ENCODE results near the gene RGS19.

Gene RGS19

DNA sequence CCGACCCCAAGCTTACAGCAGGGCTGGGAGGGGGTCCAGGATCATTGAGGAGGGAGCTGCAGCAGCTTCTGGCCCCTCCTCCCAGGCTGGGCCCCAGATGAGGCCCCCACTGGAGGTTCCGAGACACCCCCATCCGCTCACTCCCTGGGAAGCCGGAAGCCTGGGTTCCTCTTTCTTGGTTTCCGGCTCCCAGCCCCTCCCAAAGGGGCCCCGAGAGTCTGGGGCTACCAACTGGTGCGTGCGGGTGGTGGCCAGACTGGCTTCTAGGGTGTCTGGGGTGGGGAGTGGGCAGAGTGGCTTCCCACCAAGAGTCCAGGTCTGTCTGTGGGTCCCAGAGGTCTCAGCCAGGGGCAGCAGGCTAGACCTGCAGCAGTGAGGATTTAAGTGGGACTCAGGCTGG, 2.2 kb downstream of the RGS19 start:
- peak; percentile 33 for DNase-seq (ENCODE audit: low spot score)

- DNase-seq (ENCODE audit: low spot score): no peak
Measured at GRCh38 chr20:64076061-64076997, 3.0 kb downstream of the RGS19 start.

DNA sequence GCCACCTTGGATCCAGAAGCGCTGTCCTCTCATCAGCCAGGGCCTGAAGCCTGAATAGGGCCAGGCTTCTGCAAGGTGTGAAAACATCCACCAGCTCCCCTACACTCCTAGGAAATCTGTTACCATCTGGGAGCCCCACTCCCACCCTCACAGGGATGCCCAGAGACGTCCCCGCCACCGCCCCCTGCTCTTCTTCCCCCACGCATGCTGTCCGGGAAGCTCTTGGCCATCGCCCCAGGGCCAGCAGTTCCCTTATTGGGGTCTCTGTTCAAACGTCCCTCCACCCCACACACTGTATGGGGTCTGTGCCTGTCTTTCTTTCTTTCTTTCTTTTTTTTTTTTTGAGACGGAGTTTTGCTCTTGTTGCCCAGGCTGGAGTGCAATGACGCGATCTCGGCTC, 3.8 kb downstream of the RGS19 start:
- no peak for DNase-seq (ENCODE audit: low spot score)

DNA sequence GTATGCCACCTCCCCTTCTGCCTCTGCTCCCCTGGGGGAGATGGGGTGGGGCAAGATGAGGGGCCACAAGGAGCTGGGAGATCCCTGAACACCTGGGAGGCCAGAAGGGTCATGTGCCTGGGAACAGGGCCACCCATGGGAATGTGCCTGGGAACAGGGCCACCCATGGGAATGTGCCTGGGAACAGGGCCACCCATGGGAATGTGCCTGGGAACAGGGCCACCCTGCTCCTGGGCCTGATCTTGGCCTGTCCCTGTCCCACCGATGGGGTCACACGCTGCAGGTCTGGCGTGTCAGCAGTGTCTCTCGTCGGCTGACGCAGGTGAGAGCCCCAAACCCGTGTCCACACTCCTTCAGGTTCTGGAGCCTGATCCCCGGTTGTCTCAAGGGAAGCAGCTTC, 4.4 kb downstream of the RGS19 start:
- DNase-seq (ENCODE audit: low spot score): no peak

DNA sequence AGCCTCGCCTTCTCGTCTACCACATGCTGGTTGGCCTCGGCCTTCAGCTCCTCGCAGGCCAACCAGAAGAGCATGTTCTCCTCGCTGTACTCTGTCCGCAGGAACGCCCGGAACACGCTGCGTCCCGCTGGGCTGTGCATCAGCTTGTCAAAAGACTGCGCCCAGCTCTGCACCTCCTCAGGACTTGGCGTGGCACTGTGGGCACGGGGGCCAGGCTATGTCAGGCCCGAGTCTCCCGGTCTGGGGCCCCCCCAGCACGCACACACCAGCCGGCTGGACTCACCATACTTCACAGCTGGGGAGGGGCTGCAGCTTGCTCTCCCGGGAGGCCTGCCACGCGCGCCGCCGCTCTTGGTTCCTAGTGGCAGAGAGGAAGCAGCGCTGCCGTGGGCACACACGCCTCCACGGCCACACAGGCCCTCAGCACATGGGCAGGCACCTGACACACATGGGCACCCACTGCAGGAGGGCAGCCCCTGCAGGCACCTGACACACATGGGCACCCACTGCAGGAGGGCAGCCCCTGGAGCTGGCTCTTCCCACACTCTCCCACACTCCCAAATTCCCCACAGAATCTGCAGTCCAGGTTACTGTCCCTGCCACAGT, 5.0 kb downstream of the RGS19 start:
- DNase-seq (ENCODE audit: low spot score): no peak

DNA sequence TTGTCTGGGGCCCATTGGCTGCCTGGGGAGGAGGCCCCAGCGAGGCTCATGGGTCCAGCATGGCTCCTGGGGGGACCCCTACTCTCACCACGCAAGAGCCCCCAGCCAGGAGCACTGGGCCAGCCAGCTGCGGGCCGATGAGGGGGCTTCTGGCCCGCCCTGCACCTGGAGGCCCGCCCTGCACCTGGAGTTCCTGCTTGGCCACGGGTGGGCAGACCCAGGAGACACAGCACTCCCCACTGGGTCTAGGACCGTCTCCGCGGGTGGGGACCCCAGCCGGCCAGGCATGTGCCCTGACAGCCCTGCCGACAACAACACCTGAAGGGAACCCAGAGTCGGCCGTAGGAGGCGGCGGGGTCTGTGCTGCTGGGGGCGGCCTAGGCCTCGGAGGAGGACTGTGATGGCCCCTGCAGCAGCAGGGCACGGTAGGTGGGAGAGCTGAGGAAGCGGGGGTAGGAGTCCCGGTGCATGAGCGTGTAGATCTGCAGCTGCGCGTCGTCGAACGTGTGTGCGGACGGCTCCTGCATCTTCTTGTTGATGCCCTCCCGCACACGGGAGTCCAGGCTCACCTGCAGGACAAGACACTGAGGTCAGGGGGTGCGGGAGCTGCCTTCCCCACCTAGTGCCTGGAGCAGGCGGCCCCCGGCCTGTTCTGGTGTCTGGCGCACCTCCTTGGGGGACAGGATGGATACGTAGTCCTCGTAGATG, 5.7 kb downstream of the RGS19 start:
- DNase-seq (ENCODE audit: low spot score): no peak

- no peak for DNase-seq (ENCODE audit: low spot score)
Measured at GRCh38 chr20:64072498-64073063, 6.7 kb downstream of the RGS19 start.

DNA sequence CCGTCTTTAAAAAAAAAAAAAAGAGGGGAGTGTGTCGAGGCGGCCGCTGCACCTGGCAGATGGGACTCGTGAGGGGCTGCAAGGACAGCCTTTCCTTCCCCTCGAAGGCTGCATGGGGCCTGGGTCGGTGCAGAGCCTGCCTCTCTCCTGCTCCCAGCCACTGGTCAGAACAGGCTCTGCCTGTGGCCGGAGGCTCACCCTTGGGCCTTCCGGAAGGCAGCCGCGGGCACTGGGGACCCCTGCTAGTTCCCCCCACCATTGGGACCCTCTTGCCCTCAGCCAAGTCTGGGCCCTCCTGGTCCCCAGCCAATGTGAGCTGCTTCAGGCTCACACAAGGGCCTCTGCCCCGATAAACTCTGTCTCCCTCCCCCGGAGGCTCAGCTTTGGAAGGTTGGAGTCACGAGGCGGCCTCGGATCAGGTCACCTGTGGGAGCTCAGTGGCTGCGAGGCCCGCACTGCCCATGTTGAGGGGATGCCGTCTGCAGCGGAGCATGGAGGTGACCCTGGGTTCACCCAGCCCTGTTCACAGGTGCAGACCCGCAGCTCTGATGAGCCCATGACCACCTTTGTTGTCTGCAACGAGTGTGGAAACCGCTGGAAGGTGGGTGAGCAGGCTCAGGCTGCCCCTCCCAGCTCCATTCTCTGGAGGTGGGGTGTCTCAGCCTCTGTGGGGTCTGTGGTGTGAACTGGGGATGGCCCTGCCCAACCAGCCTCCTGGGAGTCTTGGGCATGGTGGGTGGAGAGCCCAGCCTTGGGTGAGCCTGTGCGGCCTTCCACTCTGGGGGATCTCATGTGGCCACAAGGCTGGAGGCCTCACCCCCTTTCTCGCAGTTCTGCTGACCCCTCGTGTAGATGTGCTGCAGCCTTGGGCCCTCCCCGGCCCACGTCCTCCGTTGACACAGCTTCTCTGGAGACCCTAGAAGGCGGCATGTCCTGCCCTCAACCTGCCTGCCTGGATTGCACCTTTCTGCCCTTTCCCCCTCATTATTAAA, 7.7 kb downstream of the RGS19 start:
- no peak for DNase-seq (ENCODE audit: low spot score)

DNA sequence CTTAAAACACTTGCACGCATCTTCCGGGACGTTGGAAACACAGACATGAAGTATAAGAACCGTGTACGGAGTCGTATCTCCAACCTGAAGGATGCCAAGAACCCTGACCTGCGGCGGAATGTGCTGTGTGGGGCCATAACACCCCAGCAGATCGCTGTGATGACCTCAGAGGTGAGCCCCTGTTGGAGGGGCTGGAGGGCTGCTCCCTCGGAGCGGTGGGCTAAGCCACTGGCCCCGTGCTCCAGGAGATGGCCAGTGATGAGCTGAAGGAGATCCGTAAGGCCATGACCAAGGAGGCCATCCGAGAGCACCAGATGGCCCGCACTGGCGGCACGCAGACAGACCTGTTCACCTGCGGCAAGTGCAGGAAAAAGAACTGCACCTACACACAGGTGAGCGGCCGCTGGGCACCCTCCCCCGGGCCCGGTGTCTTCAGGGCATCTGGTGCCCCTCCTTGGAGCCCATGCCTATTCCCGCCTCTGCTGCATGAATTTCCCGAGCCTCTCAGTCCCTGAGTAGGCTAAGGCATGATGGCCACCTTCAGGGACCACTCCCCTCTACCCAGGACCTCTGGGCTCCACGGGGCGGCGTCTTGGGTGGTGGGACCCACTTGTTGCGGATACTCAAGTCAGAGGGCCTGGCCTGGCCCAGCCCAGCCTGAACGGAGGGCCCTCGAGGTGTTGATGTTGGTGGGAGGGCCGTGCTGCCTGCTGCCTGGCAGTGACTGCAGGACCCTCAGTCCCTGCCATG, 8.9 kb downstream of the RGS19 start:
- no peak for DNase-seq (ENCODE audit: low spot score)

DNA sequence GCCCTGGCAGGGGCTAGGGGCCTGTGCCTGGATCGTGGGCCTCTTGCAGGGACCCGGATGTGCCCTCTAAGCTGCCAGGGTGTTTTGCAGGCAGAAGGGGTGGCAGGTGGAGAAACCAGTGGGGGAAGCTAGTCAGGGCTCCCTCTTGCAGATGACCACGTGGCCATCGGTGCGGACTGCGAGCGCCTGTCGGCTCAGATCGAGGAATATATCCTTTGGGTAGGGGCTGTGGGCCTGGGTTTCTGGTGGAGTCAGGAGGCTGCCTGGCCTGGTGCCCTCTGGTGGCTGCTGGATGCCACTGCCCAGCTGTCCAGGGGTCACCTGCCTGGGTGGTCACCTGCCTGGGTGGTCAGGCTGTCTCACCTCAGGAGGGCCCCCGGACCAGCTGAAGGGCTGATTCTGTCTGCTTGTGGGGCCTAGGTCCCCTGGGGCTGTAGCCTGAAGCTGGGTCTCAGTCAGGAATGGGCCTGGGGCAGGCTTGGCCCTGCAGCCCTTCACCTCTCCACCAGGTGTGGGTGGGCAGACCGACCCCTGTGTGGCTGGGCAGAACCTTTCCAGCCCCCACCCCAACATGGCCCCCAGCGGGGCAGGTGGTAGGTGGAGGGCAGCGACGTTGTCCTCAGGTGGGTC, 9.6 kb downstream of the RGS19 start:
- DNase-seq (ENCODE audit: low spot score): no peak

DNA sequence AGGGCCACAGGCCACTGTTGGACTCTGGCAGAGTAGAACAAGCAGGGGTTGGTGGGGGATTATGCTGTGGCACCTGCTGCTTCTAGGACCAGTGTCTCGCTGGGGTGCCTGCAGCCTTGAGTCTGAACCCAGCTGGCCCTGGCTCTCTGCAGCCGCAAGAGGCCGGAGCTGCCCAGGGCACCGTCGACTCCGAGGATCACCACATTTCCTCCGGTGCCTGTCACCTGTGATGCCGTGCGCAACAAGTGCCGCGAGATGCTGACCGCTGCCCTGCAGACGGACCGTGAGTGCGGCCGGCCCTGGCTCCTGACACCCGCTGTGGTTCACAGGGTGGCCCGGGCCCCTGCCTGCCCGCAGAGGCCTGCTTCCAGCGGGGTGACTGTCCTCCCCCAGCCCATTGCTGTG, 10.1 kb downstream of the RGS19 start:
- no peak for DNase-seq (ENCODE audit: low spot score)

DNA sequence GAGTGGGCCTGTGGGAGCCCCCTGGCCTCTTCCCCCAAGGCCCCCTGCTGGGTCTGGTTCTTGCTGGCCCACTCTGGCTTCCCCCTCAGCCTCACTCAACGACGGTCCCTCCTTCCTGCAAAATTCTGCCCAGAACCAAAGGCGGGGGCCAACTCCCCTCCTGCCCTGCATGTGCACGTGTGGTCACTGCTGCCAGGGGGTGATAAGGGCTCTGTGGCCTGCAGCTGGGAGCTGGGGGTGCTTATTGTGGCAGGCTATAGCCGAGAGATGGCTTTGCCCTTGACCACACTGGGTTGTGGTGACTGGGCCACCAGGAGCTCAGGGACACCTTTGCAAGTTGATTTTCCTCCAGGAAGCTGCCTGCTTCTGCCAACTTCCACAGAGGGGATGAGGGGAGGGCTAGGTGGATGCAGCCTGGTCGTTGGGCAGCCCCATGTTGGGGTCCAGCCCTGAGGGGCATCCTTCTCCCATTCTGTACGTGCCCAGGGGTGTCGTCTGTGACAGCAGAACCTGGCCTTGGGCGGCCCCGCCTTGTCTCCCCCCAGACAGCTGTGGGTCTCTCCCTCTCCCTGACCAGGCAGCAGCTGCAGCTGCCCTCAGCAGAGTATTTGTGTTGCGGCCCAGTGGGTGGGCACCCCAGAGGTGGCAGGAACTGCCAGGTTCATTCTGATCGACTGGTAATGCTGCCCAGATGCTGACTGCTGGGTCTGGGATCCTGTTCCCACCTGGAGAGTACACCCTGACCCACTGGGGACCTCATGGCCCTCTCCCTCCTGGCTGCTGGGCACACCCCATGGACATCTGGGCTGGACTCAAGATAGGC, 10.7 kb downstream of the RGS19 start:
- DNase-seq (ENCODE audit: low spot score): no peak

- DNase-seq (ENCODE audit: low spot score): no peak
Measured at GRCh38 chr20:64067733-64068307, 11.5 kb downstream of the RGS19 start.

GRCh38 chr20:64067005-64067632, 12.2 kb downstream of the RGS19 start:
- DNase-seq (ENCODE audit: low spot score): no peak

DNA sequence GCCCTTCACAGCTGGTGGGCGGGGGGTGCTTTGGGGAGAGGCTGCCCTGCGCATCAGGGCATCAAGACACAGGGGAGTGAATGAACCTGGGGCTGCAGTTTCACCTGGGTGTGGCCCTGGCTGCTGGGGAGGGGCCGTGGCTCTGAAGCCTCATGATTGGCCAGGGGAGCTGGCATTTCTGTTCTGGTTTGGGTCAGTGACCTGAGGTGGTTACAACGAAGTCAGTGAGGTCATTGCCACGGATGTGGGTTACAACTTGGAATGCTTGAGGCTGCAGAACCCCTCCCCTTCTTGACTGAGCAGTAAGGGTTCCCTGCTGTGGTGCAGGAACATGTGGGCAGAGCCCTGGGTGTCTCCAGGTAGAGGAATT, 13.4 kb downstream of the RGS19 start:
- no peak for DNase-seq (ENCODE audit: low spot score)

GRCh38 chr20:64065062-64065973, 14.0 kb downstream of the RGS19 start:
- no peak for DNase-seq (ENCODE audit: low spot score)

DNA sequence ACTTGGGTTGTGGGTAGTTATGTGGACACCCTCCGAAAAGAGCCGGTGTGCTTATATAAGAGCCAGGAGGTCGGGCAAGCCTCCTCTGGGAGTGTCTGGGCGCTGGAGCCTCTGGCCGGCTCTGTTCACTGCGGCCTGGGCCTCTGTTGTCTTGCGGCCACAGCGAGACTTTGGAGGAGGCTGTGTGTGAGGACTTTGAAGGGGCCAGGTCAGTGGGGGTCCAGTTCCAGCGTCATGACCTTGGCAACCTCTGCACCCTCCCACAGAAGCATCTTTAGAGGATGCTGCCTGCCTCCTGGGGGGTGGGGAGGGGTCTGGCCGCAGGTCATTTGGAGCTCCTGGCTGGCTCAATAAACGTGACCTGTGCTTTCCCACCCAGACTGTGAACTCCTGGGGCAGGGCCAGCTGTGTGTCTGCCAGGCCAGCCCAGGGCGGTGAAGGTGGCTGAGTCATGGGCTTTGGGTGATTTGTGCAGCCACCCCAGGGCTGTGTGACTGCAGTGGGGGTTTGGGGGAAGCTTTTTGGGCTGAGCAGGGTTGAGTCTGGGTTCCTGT, 15.1 kb downstream of the RGS19 start:
- no peak for DNase-seq (ENCODE audit: low spot score)

Measured in globus pallidus (tissue), 1 donor.